H1 (cell line): ENCODE results near the gene GEN1.

Experiments used
- BRCA1 ChIP-seq: IDR thresholded peaks from 2 replicates; pipeline ENCODE4 v1.6.1; 2012; ENCODE audit warnings: low read depth, low read length, improper control_type of control experiment
- CEBPB ChIP-seq: IDR thresholded peaks from 2 replicates; pipeline ENCODE4 v1.6.1; 2012; ENCODE audit warnings: low read depth, low read length
- GABPA ChIP-seq: IDR thresholded peaks from 2 replicates; pipeline ENCODE4 v1.6.1; 2011; ENCODE audit warnings: mild to moderate bottlenecking, low read length, moderate library complexity, borderline replicate concordance; ENCODE audit not compliant: insufficient read depth
- GTF2F1 ChIP-seq: IDR thresholded peaks from 2 replicates; pipeline ENCODE4 v1.6.1; 2012; ENCODE audit warnings: low read depth, low read length, improper control_type of control experiment, borderline replicate concordance
- JUN ChIP-seq: IDR thresholded peaks from 2 replicates; pipeline ENCODE4 v1.6.1; 2011; ENCODE audit warnings: low read depth, mild to moderate bottlenecking, improper control_type of control experiment, low read length
- JUND ChIP-seq: IDR thresholded peaks from 2 replicates; pipeline ENCODE4 v1.6.1; 2011; ENCODE audit warnings: mild to moderate bottlenecking, improper control_type of control experiment, low read length
- POU5F1 ChIP-seq: IDR thresholded peaks from 2 replicates; pipeline ENCODE4 v1.6.1; 2011; ENCODE audit warnings: low read depth, mild to moderate bottlenecking, low read length, moderate library complexity
- RFX5 ChIP-seq: IDR thresholded peaks from 2 replicates; pipeline ENCODE4 v1.6.1; 2011; ENCODE audit warnings: low read depth, low read length, improper control_type of control experiment, borderline replicate concordance
- ZNF274 ChIP-seq: IDR thresholded peaks from 2 replicates; pipeline ENCODE4 v1.7.0; 2012; ENCODE audit warnings: low read length, borderline replicate concordance; ENCODE audit errors: extremely low read depth
- TF ChIP-seq, protein P1 (sequence below), 3 experiments: IDR thresholded peaks; 1 replicate in 2 of 3; 2 replicates in 1 of 3; pipeline versions ENCODE4 v1.5.1 to v1.6.1; 2011; ENCODE audit warnings: low read length in 3 of 3, mild to moderate bottlenecking in 3 of 3, inconsistent platforms in 2 of 3, low read depth in 1 of 3, moderate library complexity in 1 of 3; ENCODE audit not compliant: insufficient read depth in 1 of 3; ENCODE audit errors: control extremely low read depth in 1 of 3

- no peak for TF ChIP-seq CEBPB
- no peak for TF ChIP-seq ZNF274
- TF ChIP-seq, protein P1, sequence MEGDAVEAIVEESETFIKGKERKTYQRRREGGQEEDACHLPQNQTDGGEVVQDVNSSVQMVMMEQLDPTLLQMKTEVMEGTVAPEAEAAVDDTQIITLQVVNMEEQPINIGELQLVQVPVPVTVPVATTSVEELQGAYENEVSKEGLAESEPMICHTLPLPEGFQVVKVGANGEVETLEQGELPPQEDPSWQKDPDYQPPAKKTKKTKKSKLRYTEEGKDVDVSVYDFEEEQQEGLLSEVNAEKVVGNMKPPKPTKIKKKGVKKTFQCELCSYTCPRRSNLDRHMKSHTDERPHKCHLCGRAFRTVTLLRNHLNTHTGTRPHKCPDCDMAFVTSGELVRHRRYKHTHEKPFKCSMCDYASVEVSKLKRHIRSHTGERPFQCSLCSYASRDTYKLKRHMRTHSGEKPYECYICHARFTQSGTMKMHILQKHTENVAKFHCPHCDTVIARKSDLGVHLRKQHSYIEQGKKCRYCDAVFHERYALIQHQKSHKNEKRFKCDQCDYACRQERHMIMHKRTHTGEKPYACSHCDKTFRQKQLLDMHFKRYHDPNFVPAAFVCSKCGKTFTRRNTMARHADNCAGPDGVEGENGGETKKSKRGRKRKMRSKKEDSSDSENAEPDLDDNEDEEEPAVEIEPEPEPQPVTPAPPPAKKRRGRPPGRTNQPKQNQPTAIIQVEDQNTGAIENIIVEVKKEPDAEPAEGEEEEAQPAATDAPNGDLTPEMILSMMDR (IDR thresholded peaks at IDR 0.05; ENCODE audit: control extremely low read depth in 1 of 3, insufficient read depth in 1 of 3, low read depth in 1 of 3, low read length in 3 of 3) = no peak
- TF ChIP-seq JUND = no peak
- TF ChIP-seq BRCA1 = no peak
- TF ChIP-seq POU5F1 = no peak
- no peak for TF ChIP-seq GTF2F1
- no peak for TF ChIP-seq GABPA
- TF ChIP-seq JUN = no peak
- no peak for TF ChIP-seq RFX5
Observed at GRCh38 chr2:17790536-17790935, 36.6 kb downstream of the GEN1 start.
